Measurements from ENCODE around the gene ANAPC15. TPM values are rescaled to one million over a fixed set of nuclear protein-coding genes. Genes with fewer than 3 reads are reported as not detected.
"Not testable (repeated sequence)": the region's sequence is repeated elsewhere in the genome, so short reads cannot be mapped to it uniquely, and the experiment has no call there.

Gene ANAPC15
- total RNA-seq, 1 donor = 24.5 TPM

DNA sequence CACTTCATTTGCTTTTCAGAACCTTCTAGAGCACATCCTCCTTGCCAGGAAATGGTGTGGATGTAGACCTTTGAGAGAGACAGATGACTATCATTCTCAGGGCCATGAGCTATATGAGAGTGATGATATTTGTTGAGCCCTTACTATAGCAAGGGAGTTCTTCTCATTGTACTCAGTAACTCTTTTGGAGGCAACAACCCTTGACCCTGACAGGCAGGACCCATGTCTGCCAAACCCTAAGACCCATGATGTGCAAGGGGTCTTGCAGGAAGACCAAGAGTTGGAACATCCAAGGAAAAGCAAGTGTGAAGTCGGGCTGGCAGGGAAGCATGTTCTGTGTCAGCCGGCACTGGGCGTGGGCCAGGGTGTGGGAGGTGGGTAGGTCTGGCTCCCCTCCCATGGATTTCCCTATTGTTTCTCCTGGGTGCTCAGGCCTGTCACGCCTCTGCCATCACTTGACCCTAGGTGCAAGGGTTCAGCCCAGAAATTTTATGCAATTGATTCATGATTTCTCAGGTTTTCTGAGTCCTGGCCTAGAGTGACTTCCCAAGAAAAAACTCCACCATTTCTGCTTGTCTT, 24.3 kb upstream of the ANAPC15 start:
- no peak for TF ChIP-seq CTCF (IDR thresholded peaks at IDR 0.05; ENCODE audit: insufficient read depth, low read length)
- no peak overlapping the region for H3K4me3 ChIP-seq (ENCODE audit: low read depth, low read length)
- no peak for DNase-seq (ENCODE audit: low read depth)

GRCh38 chr11:72135891-72136683, 23.6 kb upstream of the ANAPC15 start:
- TF ChIP-seq CTCF (IDR thresholded peaks at IDR 0.05; ENCODE audit: insufficient read depth, low read length) = no peak
- H3K4me3 ChIP-seq (ENCODE audit: low read depth, low read length) = no peak overlapping the region
- DNase-seq (ENCODE audit: low read depth) = no peak

DNA sequence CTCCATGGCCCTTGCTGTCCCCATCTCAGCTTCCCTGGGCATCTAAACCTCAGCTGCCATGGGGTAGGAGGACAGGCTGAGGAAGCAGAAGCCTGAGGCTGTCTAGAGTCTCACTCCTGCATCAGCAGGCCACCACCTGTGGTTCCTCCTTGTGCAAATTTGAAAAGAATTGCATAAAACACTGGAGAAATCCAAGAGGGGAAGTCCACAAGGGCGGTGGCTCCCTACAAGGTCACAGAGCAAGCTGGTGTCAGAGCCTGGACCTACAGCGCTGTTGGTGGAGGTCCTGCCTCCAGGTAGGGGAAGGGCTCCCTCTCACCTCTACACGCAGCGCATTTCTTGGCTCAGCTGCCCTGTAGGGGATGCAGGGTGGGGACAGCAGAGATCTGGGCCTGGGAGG, 23.0 kb upstream of the ANAPC15 start, which contains the start of gene FOLR3:
Gene FOLR3, plus strand, starts transcription at position 253 of the 400 bp plus-strand sequence. CDS start 228 bp downstream, outside the sequence.
- not testable (repeated sequence) for H3K4me3 ChIP-seq (ENCODE audit: low read depth, low read length); DNase-seq (ENCODE audit: low read depth)

- no peak for DNase-seq (ENCODE audit: low read depth)
- TF ChIP-seq CTCF (IDR thresholded peaks at IDR 0.05; ENCODE audit: insufficient read depth, low read length) = no peak
- no peak overlapping the region for H3K4me3 ChIP-seq (ENCODE audit: low read depth, low read length)
Observed at GRCh38 chr11:72132646-72133045, 20.2 kb upstream of the ANAPC15 start.

GRCh38 chr11:72129381-72129780, 16.9 kb upstream of the ANAPC15 start:
- H3K4me3 ChIP-seq (ENCODE audit: low read depth, low read length) = no peak overlapping the region
- DNase-seq (ENCODE audit: low read depth) = no peak
- no peak for TF ChIP-seq CTCF (IDR thresholded peaks at IDR 0.05; ENCODE audit: insufficient read depth, low read length)

DNA sequence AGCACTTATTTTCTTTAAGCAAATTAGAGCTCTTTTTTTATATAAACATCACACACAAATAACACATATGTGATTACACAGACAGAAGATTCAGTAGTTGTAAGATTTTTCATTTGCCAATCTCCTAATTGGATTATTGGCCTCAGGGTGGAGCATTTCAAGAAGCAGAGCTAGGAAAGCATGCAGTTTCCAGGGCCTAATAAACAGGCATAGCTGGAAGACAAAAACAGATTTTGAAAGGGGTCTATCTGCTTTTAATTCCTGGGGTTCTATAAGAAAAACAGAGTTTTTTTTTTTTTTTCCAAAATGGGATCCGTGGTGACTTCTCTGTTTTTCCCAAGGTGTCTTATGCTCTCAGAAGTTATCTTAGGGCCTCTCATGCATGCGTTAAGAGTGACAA, 15.4 kb upstream of the ANAPC15 start:
- H3K4me3 ChIP-seq (ENCODE audit: low read depth, low read length) = no peak overlapping the region
- TF ChIP-seq CTCF (IDR thresholded peaks at IDR 0.05; ENCODE audit: insufficient read depth, low read length) = no peak

DNA sequence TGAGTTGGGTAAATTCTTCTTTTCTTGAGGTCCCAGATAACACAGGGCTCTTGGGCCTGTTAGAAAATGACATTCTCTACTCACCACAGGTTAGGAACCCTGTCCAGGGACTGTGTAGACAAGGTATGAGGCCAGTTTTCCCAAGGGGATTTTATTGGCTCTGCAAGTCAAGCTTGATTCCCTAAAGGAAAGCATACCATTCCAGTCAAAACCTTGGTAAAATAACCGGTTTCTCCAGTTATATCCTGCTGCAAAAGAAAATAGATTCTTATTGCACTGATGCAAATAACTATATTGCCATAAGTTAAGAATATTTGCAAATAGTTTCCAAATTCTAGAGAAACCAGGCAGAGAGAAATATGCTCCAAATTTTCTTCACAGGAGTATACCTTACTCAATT, 13.5 kb upstream of the ANAPC15 start:
- no peak for TF ChIP-seq CTCF (IDR thresholded peaks at IDR 0.05; ENCODE audit: insufficient read depth, low read length)
- no peak overlapping the region for H3K4me3 ChIP-seq (ENCODE audit: low read depth, low read length)

More for the DNA sequence above, 15.4 kb upstream of the ANAPC15 start:
- DNase-seq (ENCODE audit: low read depth) = no peak

More for the DNA sequence above, 13.5 kb upstream of the ANAPC15 start:
- DNase-seq (ENCODE audit: low read depth) = no peak

Data from fibroblast of the aortic adventitia (primary cell).